Thyroid gland (tissue), 4 donors: ENCODE results near the gene PLD1. TPM values are rescaled to one million over a fixed set of nuclear protein-coding genes. Genes with fewer than 3 reads are reported as not detected.

Source experiments
- DNase-seq, 2 donors: peaks; one replicate each; pipeline ENCODE4 v3.0.0-alpha.2; 2019
- H3K27ac ChIP-seq, 3 donors: fragments of 200-600 bp; sonication (generic); 1 replicate in 2 of 3; 2 replicates in 1 of 3; pipeline ENCODE4 v1.5.1; 2016 to 2019; ENCODE audit warnings: mild to moderate bottlenecking in 1 of 3, moderate library complexity in 1 of 3
- H3K27me3 ChIP-seq: fragments of 200-600 bp; sonication (generic); one replicate; pipeline ENCODE4 v1.5.1; 2019
- H3K36me3 ChIP-seq, 2 donors: fragments of 200-600 bp; sonication (generic); one replicate each; pipeline ENCODE4 v1.5.1; 2016 to 2019
- H3K4me1 ChIP-seq, 2 donors: fragments of 200-600 bp; sonication (generic); one replicate each; pipeline ENCODE4 v1.5.1; 2017 to 2019
- H3K4me3 ChIP-seq, 3 donors: fragments of 200-600 bp; sonication (generic); replicated peaks in 1 of 3; 1 replicate in 2 of 3; 2 replicates in 1 of 3; pipeline ENCODE4 v1.5.1; 2016; ENCODE audit warnings: mild to moderate bottlenecking in 1 of 3
- H3K9me3 ChIP-seq: fragments of 200-600 bp; sonication (generic); one replicate; pipeline ENCODE4 v1.5.1; 2017
- POLR2A ChIP-seq, 2 donors: fragments of 450-650 bp; IDR thresholded peaks; one replicate each; pipeline ENCODE4 v1.6.1; 2017; ENCODE audit warnings: antibody characterized with exemption in 2 of 2, mild to moderate bottlenecking in 2 of 2, moderate library complexity in 1 of 2
- WGBS, 2 donors: methylation state at CpG; one replicate each; pipeline ENCODE4 v1.1.5; 2017; 5-methylcytosine and 5-hydroxymethylcytosine counted together
- intact Hi-C: fragments of 100-400 bp; cut with DNase I; formaldehyde crosslinking; loops from one replicate; pipeline ENCODE4 v1.15.1; 2023
- total RNA-seq, 4 donors: library from RNA; depleted of rRNA; stranded (reverse); fragments of >200 nt; gene quantifications; one replicate each; pipeline ENCODE4 v1.2.3, GENCODE V29; 2016
- TF ChIP-seq, protein P1 (sequence below), 6 experiments: fragments of 200-600 bp in 3 of 6; fragments of 450-650 bp in 3 of 6; sonication (generic) in 3 of 6; IDR thresholded peaks; one replicate each; pipeline ENCODE4 v1.5.1; 2016 to 2019; ENCODE audit warnings: antibody characterized with exemption in 6 of 6, mild to moderate bottlenecking in 2 of 6, inconsistent platforms in 1 of 6, moderate library complexity in 1 of 6

PLD1 gene
- total RNA-seq, 4 donors from 2014 or later: 13.0 to 21.7 (median 19.8) TPM

- intact Hi-C loops: no loop called here
- Histone ChIP-seq H3K4me1 (no peaks in the 10 kb centered on the region), H3K4me3 (no peak overlapping the region), H3K27ac (no peak overlapping the region), H3K27me3 (no peaks in the 10 kb centered on the region), H3K36me3 (no peaks in the 10 kb centered on the region), H3K9me3 (no peaks in the 10 kb centered on the region)
- WGBS, 2 donors: 88 to 89% methylated on average over 3 of the region's 3 CpGs
- no peak for DNase-seq
- no peak for TF ChIP-seq POLR2A (IDR thresholded peaks at IDR 0.05)
- TF ChIP-seq, protein P1, sequence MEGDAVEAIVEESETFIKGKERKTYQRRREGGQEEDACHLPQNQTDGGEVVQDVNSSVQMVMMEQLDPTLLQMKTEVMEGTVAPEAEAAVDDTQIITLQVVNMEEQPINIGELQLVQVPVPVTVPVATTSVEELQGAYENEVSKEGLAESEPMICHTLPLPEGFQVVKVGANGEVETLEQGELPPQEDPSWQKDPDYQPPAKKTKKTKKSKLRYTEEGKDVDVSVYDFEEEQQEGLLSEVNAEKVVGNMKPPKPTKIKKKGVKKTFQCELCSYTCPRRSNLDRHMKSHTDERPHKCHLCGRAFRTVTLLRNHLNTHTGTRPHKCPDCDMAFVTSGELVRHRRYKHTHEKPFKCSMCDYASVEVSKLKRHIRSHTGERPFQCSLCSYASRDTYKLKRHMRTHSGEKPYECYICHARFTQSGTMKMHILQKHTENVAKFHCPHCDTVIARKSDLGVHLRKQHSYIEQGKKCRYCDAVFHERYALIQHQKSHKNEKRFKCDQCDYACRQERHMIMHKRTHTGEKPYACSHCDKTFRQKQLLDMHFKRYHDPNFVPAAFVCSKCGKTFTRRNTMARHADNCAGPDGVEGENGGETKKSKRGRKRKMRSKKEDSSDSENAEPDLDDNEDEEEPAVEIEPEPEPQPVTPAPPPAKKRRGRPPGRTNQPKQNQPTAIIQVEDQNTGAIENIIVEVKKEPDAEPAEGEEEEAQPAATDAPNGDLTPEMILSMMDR (IDR thresholded peaks at IDR 0.05): no peak
Observed at GRCh38 chr3:171598990-171599389, 211.3 kb downstream of the PLD1 start.

DNA sequence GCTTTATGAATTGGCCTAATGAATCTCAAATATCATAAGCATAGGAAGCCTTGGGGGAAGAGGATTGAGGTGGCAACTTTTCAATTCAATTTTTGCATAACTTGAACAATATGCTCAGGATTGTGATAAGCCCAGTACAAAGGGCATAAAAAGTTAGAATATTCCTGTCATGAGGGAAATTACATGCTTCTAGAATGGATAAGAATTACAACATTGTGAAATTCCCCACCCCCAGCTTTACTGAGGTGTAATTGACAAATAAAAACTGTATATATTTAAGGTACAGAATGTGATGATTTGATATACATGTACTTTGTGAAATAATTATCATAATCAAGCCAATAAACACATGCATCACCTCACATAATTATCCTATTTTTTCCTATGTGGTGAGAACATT lies 217.5 kb downstream of the PLD1 start:
- Histone ChIP-seq H3K9me3 (no peaks in the 10 kb centered on the region), H3K4me3 (no peak overlapping the region), H3K4me1 (no peaks in the 10 kb centered on the region), H3K36me3 (no peaks in the 10 kb centered on the region), H3K27me3 (no peaks in the 10 kb centered on the region), H3K27ac (no peak overlapping the region)
- no peak for TF ChIP-seq POLR2A (IDR thresholded peaks at IDR 0.05)
- DNase-seq: no peak
- intact Hi-C loops: no loop called here

DNA sequence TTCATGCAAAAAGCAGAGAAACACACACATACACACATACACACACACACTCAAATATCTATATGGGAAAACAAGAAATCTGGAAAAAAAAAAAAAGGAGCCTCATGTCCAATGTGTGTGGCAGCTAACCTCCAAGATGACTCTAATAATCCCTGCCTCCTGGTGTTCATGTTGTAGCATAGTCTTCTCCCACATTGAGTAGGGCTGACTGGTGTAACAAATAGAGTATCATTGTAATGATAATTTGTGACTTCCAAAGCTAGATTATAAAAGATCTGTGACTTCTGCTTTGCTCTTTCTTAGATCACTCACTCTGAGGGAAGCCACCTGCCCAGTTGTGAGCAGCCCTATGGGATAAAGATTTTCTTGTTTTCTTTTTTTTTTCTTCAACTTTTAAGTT lies 219.2 kb downstream of the PLD1 start:
- Histone ChIP-seq H3K9me3 (no peaks in the 10 kb centered on the region), H3K27me3 (no peaks in the 10 kb centered on the region), H3K36me3 (no peaks in the 10 kb centered on the region), H3K27ac (no peak overlapping the region), H3K4me3 (no peak overlapping the region), H3K4me1 (no peaks in the 10 kb centered on the region)
- intact Hi-C loops: no loop called here
- no peak for DNase-seq
- TF ChIP-seq, protein P1 (IDR thresholded peaks at IDR 0.05): no peak
- TF ChIP-seq POLR2A (IDR thresholded peaks at IDR 0.05): no peak

- TF ChIP-seq, protein P1 (IDR thresholded peaks at IDR 0.05): no peak
- TF ChIP-seq POLR2A (IDR thresholded peaks at IDR 0.05): no peak
- no peaks in the 10 kb centered on the region for H3K36me3 ChIP-seq
- 74 to 90% methylated on average over 3 of the region's 3 CpGs for WGBS, 2 donors
- DNase-seq: no peak
- no peaks in the 10 kb centered on the region for H3K4me1 ChIP-seq
- intact Hi-C loops: no loop called here
- no peaks in the 10 kb centered on the region for H3K9me3 ChIP-seq
- H3K27ac ChIP-seq: no peak overlapping the region
- no peak overlapping the region for H3K4me3 ChIP-seq
- no peaks in the 10 kb centered on the region for H3K27me3 ChIP-seq
Observed at GRCh38 chr3:171586274-171586673, 224.0 kb downstream of the PLD1 start.

GRCh38 chr3:171585039-171585438 lies 225.2 kb downstream of the PLD1 start:
- intact Hi-C loops: no loop called here
- Histone ChIP-seq H3K4me3 (no peak overlapping the region), H3K4me1 (no peaks in the 10 kb centered on the region), H3K36me3 (no peaks in the 10 kb centered on the region), H3K27ac (no peak overlapping the region), H3K9me3 (no peaks in the 10 kb centered on the region), H3K27me3 (no peaks in the 10 kb centered on the region)
- WGBS, 2 donors: 90 to 96% methylated on average over 3 of the region's 3 CpGs
- TF ChIP-seq POLR2A (IDR thresholded peaks at IDR 0.05): no peak
- TF ChIP-seq, protein P1 (IDR thresholded peaks at IDR 0.05): no peak
- DNase-seq: no peak

DNA sequence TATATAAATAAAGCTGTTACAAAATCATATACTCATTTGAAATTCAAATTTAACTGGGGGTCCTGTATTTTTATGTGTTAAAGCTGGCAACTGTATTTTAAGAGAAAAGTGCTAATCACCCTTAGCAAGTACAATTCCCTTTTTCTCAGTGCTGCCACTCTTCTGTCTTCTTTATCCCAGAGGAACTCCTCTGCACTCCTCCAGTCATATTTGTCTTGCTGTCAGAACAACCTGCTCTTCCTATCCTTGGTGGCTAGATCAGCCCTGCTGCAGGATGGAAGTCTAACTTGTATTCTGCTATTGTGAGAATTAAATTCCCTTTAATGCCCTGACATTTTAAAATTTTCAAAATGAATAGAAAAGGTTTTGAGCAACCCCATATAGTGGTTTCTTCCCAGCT lies 226.2 kb downstream of the PLD1 start:
- H3K36me3 ChIP-seq: no peaks in the 10 kb centered on the region
- no peaks in the 10 kb centered on the region for H3K4me1 ChIP-seq
- no peak for DNase-seq
- H3K9me3 ChIP-seq: no peaks in the 10 kb centered on the region
- no peak overlapping the region for H3K27ac ChIP-seq
- no peak overlapping the region for H3K4me3 ChIP-seq
- TF ChIP-seq POLR2A (IDR thresholded peaks at IDR 0.05): no peak
- TF ChIP-seq, protein P1 (IDR thresholded peaks at IDR 0.05): no peak
- H3K27me3 ChIP-seq: no peaks in the 10 kb centered on the region
- intact Hi-C loops: no loop called here
